GM19438 (cell line): ENCODE data around the gene CPM.

ENCODE experiments used
- ATAC-seq: cut with Tn5 transposase; IDR thresholded peaks from one replicate; pipeline ENCODE4 v1.9.1; 2021; ENCODE audit warnings: low read depth; ENCODE audit not compliant: unreplicated experiment

CPM gene

DNA sequence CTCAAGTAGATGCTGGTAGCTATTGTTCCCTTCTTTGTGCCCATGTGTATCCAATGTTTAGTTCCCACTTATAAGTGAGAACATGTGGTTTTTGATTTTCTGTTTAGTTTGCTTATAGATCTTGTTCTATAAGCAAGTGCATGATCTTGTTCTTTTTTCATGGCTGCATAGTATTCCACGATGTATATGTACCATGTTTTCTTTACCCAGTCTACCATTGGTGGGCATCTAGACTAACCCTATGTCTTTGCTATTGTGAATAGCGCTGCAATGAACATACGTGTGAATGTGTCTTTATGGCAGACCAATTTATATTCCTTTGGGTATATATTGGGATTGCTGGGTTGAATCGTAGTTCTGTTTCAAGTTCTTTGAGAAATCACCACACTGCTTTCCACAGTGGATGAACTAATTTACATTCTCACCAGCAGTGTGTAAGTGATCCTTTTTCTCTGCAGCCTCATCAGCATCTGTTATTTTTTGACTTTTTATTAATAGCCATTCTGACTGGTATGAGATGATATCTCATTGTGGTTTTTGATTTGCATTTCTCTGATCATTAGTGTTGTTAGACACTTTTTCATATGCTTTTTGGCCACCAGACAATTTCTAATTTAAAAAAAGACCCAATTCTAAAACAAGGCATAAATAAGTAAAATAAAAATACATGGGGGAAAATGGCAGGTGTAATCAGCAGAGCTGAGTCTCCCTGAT, 50.6 kb downstream of the CPM start:
- ATAC-seq, result no peak

DNA sequence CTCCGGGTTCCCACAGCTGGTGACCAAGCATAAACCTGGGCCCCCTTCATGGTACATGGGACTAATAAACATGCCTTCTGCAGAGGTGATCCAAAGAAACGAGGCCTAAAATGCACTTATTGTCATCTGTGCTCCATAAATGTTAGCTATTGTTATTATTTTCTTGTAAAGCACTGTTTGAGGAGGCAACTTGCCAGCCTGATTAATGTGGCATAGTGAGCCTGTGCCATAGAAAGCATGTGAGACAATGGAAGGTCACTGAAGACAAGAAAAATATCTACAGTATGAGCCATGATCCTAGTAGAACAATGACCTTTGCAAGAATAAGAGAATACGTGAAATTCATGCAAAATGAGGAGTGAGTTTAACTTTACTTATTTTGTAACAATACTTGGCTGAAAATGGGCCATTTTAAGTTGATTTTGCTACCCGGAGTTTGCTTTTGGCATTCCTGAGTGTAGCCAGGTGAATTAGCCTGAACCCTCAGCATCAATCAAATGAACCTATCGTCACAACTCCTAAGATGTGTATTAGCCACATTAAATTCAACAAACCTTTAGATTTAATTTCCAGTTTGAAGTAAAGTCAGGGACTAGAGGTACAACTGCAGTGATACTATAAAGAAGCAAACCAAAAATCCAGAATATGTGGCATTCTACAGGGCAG, 52.2 kb downstream of the CPM start:
- ATAC-seq, result no peak

DNA sequence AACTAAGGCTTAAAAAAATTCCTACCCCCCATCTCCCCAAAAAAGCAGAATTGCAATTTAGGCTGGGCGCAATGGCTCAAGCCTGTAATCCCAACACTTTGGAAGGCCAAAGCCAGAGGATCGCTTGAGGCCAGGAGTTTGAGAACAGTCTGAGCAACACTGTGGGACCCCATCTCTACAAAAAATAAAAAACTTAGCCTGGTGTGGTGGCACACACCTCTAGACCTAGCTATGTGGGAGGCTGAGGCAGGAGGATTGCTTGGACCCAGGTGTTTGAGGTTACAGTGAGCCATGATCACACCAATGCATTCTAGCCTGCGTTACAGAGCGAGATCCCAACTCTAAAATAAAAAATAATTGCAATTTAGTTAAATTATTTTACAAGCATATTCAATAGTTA, 54.1 kb downstream of the CPM start:
- no peak for ATAC-seq

DNA sequence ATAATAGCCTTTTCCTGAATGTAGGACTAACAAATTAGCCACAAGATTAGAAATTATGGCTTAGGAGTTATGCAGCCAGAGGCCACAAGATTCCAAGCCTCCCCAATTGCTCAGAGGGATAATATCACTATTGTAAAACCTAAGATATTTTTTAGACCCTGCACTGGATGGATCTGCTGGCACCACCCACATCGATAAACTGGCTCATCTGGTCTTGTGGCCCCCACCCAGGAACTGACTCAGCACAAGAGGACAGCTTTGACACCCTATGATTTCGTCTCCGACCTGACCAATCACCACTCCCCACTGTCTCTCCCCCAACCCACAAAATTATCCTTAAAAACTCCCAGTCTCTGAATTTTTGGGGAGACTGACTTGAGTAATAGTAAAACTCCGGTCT, 54.7 kb downstream of the CPM start:
- no peak for ATAC-seq

DNA sequence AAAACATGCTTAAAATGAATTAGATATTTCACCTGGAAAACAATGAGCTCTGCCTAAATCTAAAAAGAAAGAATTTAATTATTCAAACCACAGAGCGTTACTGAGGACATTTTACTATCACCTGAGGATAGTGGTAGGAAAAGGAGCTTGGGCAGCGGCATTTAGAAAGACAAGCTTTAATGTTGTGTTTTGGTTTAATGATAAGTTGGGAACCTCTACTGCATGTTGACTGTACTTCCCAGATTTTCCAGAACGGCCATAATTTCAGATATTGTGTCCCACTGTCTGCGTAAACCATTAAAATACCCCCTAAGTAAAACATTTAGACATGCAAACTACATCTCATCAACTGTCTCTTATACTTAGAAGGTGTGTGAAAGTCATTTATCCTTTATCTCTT, 55.4 kb downstream of the CPM start:
- no peak for ATAC-seq

DNA sequence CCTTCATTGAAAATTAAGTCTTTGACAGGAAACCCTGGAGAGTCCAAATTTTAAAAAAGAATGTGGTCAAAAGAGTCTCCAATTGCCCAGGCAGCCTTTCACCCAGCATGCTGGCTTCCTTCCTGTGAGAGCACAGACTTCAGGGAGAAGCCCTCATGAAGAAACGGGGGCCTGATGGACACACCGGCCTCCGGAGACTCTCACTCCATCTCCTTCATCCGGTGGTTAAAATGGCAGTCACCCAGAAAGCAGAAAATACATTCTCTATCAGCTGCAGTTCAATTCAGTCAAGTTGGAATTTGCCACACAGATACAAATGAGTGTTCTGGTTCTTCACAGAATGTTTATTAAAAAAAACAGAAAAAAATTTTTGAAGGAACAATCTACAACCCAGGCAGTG, 56.5 kb downstream of the CPM start:
- no peak for ATAC-seq

DNA sequence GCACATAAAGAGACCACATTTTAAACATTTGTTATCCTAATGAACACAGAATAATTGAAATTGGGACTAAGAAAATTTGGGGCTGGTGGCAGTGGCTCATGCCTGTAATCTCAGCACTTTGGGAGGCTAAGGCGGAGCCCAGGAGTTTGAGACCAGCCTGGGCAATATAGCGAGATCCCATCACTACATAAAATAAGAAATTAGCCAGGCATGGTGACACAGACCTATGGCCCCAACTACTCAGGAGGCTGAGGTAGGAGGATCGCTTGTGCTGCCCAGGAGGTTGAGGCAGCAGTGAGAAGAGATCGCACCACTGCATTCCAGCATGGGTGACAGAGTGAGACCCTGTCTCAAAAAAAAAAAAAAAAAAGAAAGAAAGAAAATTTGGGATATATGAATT, 59.7 kb downstream of the CPM start:
- ATAC-seq, result no peak

GRCh38 chr12:68871921-68872320, 61.0 kb downstream of the CPM start:
- ATAC-seq, result no peak

DNA sequence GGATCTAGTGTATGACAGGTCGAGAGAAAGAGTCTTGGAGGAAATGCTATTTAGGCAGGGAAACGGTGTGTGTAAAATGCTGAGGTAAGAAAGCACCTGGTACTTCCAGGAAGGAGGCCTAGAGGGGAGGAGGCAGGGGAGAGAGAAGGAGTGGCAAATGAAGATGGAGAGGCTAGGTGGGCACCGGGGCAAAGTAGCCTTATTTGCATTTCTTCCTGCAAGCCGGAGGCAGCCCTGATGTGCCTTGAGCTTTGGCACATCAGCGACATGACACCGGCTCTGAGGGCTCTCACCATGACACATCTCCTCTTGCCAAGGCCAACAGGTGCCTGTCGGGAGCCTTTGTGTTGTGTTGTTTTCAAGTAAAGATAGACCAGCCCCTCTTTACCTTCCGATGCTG, 61.6 kb downstream of the CPM start:
- ATAC-seq, result no peak

GRCh38 chr12:68870443-68870842, 62.5 kb downstream of the CPM start:
- no peak for ATAC-seq

GRCh38 chr12:68870011-68870410, 63.0 kb downstream of the CPM start:
- no peak for ATAC-seq

GRCh38 chr12:68868043-68868790, 64.8 kb downstream of the CPM start:
- ATAC-seq, result no peak

- ATAC-seq, result no peak
These were observed 65.4 kb downstream of the CPM start for GRCh38 chr12:68867606-68868005.

- ATAC-seq, result no peak
These were observed 66.0 kb downstream of the CPM start for GRCh38 chr12:68866950-68867349.

DNA sequence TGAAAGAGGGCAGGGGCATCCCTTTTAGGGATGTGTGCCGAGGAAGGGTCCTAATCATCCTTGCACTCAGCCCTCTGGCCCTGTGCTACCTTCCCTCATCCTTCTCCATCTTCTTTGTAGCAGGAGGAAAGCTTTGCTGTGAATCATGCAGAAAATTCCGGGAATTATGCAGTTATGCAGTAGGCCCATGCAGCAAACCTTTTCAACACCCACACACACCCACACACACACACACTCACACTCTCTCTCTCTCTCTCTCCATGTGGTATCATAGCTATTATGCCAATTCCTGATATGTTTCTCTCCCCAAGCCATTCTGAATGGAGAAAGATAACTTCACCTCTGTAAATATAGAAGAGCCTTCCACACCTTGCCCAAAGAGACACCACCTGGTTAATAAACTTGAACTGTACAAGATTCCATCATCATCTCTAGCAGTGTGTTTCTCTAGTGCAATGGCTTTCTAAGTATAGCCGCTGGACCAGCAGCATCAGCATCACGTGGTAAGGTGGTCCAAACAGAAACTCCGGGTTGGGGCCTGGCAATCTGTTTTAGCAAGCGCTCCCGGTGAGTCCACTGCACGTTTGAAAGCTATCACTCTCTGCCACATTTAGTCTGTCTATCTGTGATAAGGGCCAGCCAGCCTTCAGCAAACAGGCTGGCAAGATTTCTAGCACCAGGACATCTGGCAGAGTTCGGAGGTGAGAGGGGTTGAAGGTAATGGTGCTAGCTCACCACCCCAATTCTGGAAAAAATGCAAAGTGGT, 67.4 kb downstream of the CPM start:
- no peak for ATAC-seq

GRCh38 chr12:68864604-68865003, 68.4 kb downstream of the CPM start:
- ATAC-seq, result no peak

DNA sequence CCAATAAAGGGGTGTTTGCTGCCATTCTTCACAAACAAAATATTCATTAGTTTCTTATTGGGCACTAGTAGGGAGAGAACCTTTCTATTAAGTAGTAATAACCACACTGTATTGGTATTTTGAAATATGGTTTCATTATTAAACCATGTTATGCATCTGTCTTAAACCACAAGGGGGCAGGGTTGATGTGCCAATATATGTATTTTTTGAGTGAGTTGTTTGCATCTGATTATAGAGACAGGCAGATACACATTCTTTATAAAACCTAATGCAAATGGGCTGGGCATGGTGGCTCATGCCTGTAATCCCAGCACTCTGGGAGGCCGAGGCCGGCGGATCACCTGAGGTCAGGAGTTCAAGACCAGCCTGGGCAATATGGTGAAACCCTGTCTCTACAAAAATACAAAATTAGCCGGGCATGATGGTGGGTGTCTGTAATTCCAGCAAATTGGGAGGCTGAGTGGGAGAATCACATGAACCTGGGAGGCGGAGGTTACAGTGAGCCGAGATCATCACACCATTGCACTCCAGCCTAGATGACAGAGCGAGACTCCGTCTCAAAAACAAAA, 69.0 kb downstream of the CPM start:
- ATAC-seq, result peak; percentile 57

DNA sequence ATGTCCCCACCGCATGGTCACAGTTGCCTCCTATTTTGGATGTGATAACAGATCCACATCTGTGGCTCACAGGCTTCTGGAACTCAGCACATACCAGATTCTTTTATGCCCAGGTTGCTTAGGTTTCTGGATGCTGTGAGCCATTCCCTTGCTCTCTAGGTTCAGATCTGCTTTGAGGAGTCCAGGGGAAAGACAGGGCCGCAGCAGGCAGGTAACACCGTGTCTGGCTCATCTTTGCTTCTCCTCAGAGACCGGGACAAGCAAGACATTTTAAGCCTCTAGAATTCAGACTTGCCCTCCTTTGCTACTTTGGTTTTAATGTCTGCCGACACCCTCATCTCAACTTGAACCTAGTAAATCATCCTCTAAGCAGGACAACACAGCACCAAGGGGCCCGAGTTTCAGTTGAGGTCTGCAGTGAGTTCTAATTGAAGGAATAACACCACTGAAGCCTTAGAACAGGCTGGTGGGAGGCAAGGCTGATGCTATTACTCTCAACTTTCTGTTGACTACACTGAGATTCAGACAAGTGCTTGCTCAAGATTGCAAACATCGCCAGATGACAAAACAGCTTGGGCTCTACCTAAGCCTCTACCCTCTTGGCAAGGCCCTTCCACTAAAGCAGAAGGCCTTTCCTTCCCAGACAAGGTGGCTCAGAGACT, 69.7 kb downstream of the CPM start:
- ATAC-seq, result no peak

DNA sequence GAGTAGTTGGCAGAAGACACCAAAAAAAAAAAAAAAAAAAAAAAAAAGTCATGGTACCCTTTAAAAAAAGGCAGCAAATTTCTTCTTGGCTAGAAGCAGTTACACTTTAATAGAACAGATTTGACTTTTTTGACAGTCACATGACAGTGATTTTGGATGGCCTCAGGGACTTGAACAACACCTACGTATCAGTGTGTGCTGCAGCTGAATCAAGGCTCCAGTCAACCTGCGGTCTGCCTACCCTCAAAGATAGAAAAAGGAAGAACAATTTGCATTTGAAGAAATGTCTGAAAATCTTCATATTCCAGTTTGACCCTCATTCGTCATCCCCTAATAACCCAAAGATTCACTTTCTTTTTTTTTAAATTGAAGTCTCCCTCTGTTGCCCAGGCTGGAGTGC, 71.1 kb downstream of the CPM start:
- ATAC-seq, result no peak

GRCh38 chr12:68856510-68856909, 76.5 kb downstream of the CPM start:
- ATAC-seq, result no peak
